HCT116 (cell line): ENCODE data around the gene NPFFR1. TPM values are rescaled to one million over a fixed set of nuclear protein-coding genes. Genes with fewer than 3 reads are reported as not detected.

ENCODE experiments used
- ATAC-seq: fragments of 200-7000 bp; cut with Tn5 transposase; 2 replicates; pipeline ENCODE4 v1.9.1; 2020; ENCODE audit warnings: mild to moderate bottlenecking, moderate library complexity
- BruUV-seq: library from RNA; stranded (reverse); fragments of 400-500 nt; replicated peaks from 2 replicates; lab custom pipeline; 2021; lab: Mats Ljungman, UMichigan
- CTCF ChIA-PET: fragments of 300-600 bp; sonication (Branson Sonifier 250); formaldehyde crosslinking; loops from one replicate; lab custom pipeline; 2021; ENCODE audit warnings: antibody characterized with exemption; lab: Charles Lee
- POLR2A ChIA-PET: fragments of 300-600, 350-600 bp; sonication (Branson Sonifier 250); formaldehyde crosslinking; loops from one replicate; lab custom pipeline; 2021; ENCODE audit warnings: antibody characterized with exemption; lab: Charles Lee
- RAD21 ChIA-PET, 2 experiments: fragments of 300-600 bp; sonication (Branson Sonifier 250); formaldehyde crosslinking; loops; one replicate each; lab custom pipeline; 2023; ENCODE audit warnings: low total read pairs in 2 of 2; ENCODE audit not compliant: uncharacterized antibody in 2 of 2, unreplicated experiment in 2 of 2, low non-redundant PET in 1 of 2; lab: Charles Lee
- DNase-seq: peaks from one replicate; pipeline ENCODE4 v3.0.0-alpha.2; 2010; ENCODE audit warnings: low read depth, low spot score
- H2AFZ ChIP-seq: fragments of 200-600 bp; shearing (Covaris generic), sonication (generic); 2 replicates; pipeline ENCODE4 v1.6.1; 2017; ENCODE audit warnings: low read depth, mixed run types, mixed read lengths, antibody characterized with exemption, low read length; ENCODE audit not compliant: poor library complexity, severe bottlenecking
- H3K27ac ChIP-seq: 2 replicates; pipeline ENCODE4 v1.5.1; 2012; ENCODE audit warnings: low read depth, low read length
- H3K27me3 ChIP-seq: fragments of 200-600 bp; sonication (generic); 2 replicates; pipeline ENCODE4 v1.6.1; 2016; ENCODE audit warnings: mixed run types, low read length, mixed read lengths; ENCODE audit not compliant: insufficient read depth
- H3K36me3 ChIP-seq, 2 experiments: fragments of 200-500 bp in 1 of 2; fragments of 200-600 bp in 1 of 2; sonication (Bioruptor generic) in 1 of 2; sonication (generic) in 1 of 2; 2 replicates each; pipeline versions ENCODE4 v1.5.1 to v1.6.1; 2014 to 2016; ENCODE audit warnings: low read length in 2 of 2, inconsistent platforms in 1 of 2, mixed read lengths in 1 of 2, mixed run types in 1 of 2; ENCODE audit not compliant: insufficient read depth in 2 of 2, control insufficient read depth in 1 of 2
- H3K4me1 ChIP-seq, 2 experiments: fragments of 200-600 bp in 1 of 2; sonication (generic) in 1 of 2; 2 replicates each; pipeline versions ENCODE4 v1.5.1 to v1.6.1; 2012 to 2017; ENCODE audit warnings: low read length in 2 of 2, inconsistent platforms in 1 of 2, mild to moderate bottlenecking in 1 of 2, mixed read lengths in 1 of 2, mixed run types in 1 of 2, moderate library complexity in 1 of 2; ENCODE audit not compliant: insufficient read depth in 2 of 2, control insufficient read depth in 1 of 2
- H3K4me2 ChIP-seq: fragments of 200-600 bp; sonication (generic); 2 replicates; pipeline ENCODE4 v1.6.1; 2017; ENCODE audit warnings: mixed run types, low read length, mixed read lengths
- H3K4me3 ChIP-seq, 2 experiments: fragments of 200-600 bp in 1 of 2; sonication (generic) in 1 of 2; replicated peaks in 1 of 2; 2 replicates each; pipeline ENCODE4 v1.5.1; 2011 to 2016; ENCODE audit warnings: low read length in 2 of 2, control low read depth in 1 of 2, low read depth in 1 of 2, mild to moderate bottlenecking in 1 of 2, mixed read lengths in 1 of 2, mixed run types in 1 of 2
- H3K79me2 ChIP-seq: fragments of 200-600 bp; sonication (generic); 2 replicates; pipeline ENCODE4 v1.6.1; 2017; ENCODE audit warnings: mild to moderate bottlenecking, mixed run types, low read length, moderate library complexity, mixed read lengths; ENCODE audit not compliant: insufficient read depth
- H3K9ac ChIP-seq: fragments of 200-600 bp; sonication (generic); 2 replicates; pipeline ENCODE4 v1.6.1; 2016; ENCODE audit warnings: low read length, mixed read lengths
- H3K9me2 ChIP-seq: fragments of 200-600 bp; sonication (generic), shearing (Covaris generic); 2 replicates; pipeline ENCODE4 v1.6.1; 2017; ENCODE audit warnings: mixed run types, mild to moderate bottlenecking, moderate library complexity; ENCODE audit not compliant: insufficient read depth
- H3K9me3 ChIP-seq, 2 experiments: fragments of 200-500 bp in 1 of 2; fragments of 200-600 bp in 1 of 2; sonication (Bioruptor generic) in 1 of 2; sonication (generic) in 1 of 2; 2 replicates each; pipeline ENCODE4 v1.6.1; 2014 to 2017; ENCODE audit warnings: low read length in 2 of 2, mixed read lengths in 2 of 2, inconsistent platforms in 1 of 2, low read depth in 1 of 2, mild to moderate bottlenecking in 1 of 2, mixed run types in 1 of 2, moderate library complexity in 1 of 2; ENCODE audit not compliant: control insufficient read depth in 1 of 2, insufficient read depth in 1 of 2
- H4K20me1 ChIP-seq: fragments of 200-600 bp; sonication (generic), shearing (Covaris generic); 2 replicates; pipeline ENCODE4 v1.6.1; 2017; ENCODE audit warnings: mixed run types, mild to moderate bottlenecking, moderate library complexity; ENCODE audit not compliant: insufficient read depth
- ATF3 ChIP-seq: IDR thresholded peaks from 2 replicates; pipeline ENCODE4 v1.6.1; 2012
- CBX3 ChIP-seq: IDR thresholded peaks from 2 replicates; pipeline ENCODE4 v1.6.1; 2012; ENCODE audit warnings: low read depth
- CEBPB ChIP-seq: IDR thresholded peaks from 2 replicates; pipeline ENCODE4 v1.6.1; 2012; ENCODE audit warnings: low read depth
- CTCF ChIP-seq, 3 experiments: fragments of 200-600 bp in 1 of 3; sonication (generic) in 1 of 3; IDR thresholded peaks in 2 of 3; conservative IDR thresholded peaks in 1 of 3; 2 replicates each; pipeline ENCODE4 v1.5.1; 2012 to 2017; ENCODE audit warnings: low read depth in 2 of 3, low read length in 2 of 3, antibody characterized with exemption in 1 of 3, borderline replicate concordance in 1 of 3, control low read depth in 1 of 3, mild to moderate bottlenecking in 1 of 3, mixed read lengths in 1 of 3, mixed run types in 1 of 3, moderate library complexity in 1 of 3; ENCODE audit not compliant: insufficient read depth in 1 of 3
- ELF1 ChIP-seq: IDR thresholded peaks from 2 replicates; pipeline ENCODE4 v1.6.1; 2012; ENCODE audit warnings: low read depth, borderline replicate concordance
- EZH2 ChIP-seq: fragments of 200-600 bp; sonication (generic); IDR thresholded peaks from 2 replicates; pipeline ENCODE4 v1.6.1; 2017; ENCODE audit warnings: antibody characterized with exemption, mixed run types
- EZH2phosphoT487 ChIP-seq: fragments of 200-600 bp; IDR thresholded peaks from 2 replicates; pipeline ENCODE4 v1.6.1; 2018; ENCODE audit warnings: antibody characterized with exemption, borderline replicate concordance
- FOSL1 ChIP-seq: IDR thresholded peaks from 2 replicates; pipeline ENCODE4 v1.6.1; 2012; ENCODE audit warnings: low read depth
- JUND ChIP-seq: IDR thresholded peaks from 2 replicates; pipeline ENCODE4 v1.6.1; 2012
- MAX ChIP-seq: IDR thresholded peaks from 2 replicates; pipeline ENCODE4 v1.6.1; 2012
- POLR2A ChIP-seq: IDR thresholded peaks from 2 replicates; pipeline ENCODE4 v1.7.0; 2011; ENCODE audit warnings: borderline replicate concordance; ENCODE audit not compliant: insufficient read depth, insufficient read length; ENCODE audit errors: extremely low read depth
- POLR2AphosphoS5 ChIP-seq: IDR thresholded peaks from 2 replicates; pipeline ENCODE4 v1.6.1; 2011; ENCODE audit warnings: mild to moderate bottlenecking, low read depth, low read length, moderate library complexity
- RAD21 ChIP-seq: IDR thresholded peaks from 2 replicates; pipeline ENCODE4 v1.6.1; 2012; ENCODE audit warnings: low read depth, mild to moderate bottlenecking
- TCF7L2 ChIP-seq: IDR thresholded peaks from 2 replicates; pipeline ENCODE4 v1.7.0; 2011; ENCODE audit warnings: borderline replicate concordance, inconsistent platforms; ENCODE audit not compliant: insufficient read depth, insufficient read length; ENCODE audit errors: extremely low read depth
- YY1 ChIP-seq: IDR thresholded peaks from 2 replicates; pipeline ENCODE4 v1.6.1; 2011; ENCODE audit warnings: low read length, low read depth, moderate library complexity, mild to moderate bottlenecking; ENCODE audit not compliant: insufficient replicate concordance; ENCODE audit errors: extremely low read depth
- ZFX ChIP-seq: fragments of 450-650 bp; IDR thresholded peaks from 2 replicates; pipeline ENCODE4 v1.6.1; 2017
- ZNF274 ChIP-seq: fragments of 200-500 bp; sonication (Bioruptor generic); IDR thresholded peaks from 2 replicates; pipeline ENCODE4 v1.6.1; 2014; ENCODE audit warnings: mild to moderate bottlenecking, low read depth, low read length, inconsistent platforms
- intact Hi-C: fragments of 100-400 bp; cut with micrococcal nuclease; formaldehyde crosslinking; loops from 2 replicates; pipeline ENCODE4 v1.10.0; 2022
- total RNA-seq: library from RNA; stranded (reverse); gene quantifications from one replicate; pipeline ENCODE4 v1.2.1, GENCODE V29; 2021; ENCODE audit not compliant: unreplicated experiment

The NPFFR1 gene
- total RNA-seq, 1 experiment from 2014 or later, result 0.02 TPM

- TF ChIP-seq ZNF274 (no peak), CTCF (IDR thresholded peaks at IDR 0.05 in 2 of 3, conservative IDR thresholded peaks at IDR 0.05 in 1 of 3; ENCODE audit: borderline replicate concordance in 1 of 3, insufficient read depth in 1 of 3, low read depth in 2 of 3, low read length in 2 of 3) (no peak)
These were observed 28.2 kb downstream of the NPFFR1 start (continued) for GRCh38 chr10:70255329-70256299.

DNA sequence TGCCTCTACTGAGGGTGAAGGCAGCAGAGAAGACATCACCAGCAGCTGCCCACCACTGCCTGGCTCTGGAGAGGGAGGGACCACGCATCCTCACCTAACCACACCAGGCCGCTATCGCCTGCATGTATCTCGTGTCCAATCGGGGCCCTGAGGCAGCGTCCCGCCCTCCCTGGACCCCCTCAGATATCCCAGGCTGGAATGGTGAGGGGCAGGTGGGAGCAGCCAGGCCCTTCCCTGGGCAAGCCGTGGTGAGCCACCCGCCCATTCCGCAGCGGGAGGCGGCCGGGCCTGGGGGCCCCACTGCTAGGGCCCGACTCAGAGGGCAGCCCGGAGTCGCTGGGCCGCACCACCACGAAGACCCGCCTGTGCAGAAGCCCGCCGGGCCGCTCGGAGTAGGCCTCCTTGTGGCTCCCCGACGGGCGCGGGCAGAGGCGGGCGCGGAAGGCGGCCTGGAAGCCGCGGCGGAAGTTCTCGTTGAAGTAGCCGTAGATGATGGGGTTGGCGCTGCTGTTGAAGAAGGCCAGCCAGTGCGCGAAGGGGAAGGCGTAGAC, 29.0 kb downstream of the NPFFR1 start:
- Histone ChIP-seq H3K9ac (no peak overlapping the region), H3K27me3 (peaks cover 5% of the 10 kb centered on the region; the same call in 1 of the 2 replicates), H4K20me1 (no peaks in the 10 kb centered on the region), H3K9me2 (no peaks in the 10 kb centered on the region), H2AFZ (no peak overlapping the region), H3K4me2 (no peak overlapping the region), H3K9me3 (no peaks in the 10 kb centered on the region; a peak in 1 of 4 replicates), H3K79me2 (no peaks in the 10 kb centered on the region), H3K27ac (no peak overlapping the region), H3K4me3 (no peak overlapping the region), H3K4me1 (peaks cover 19 to 37% of the 10 kb centered on the region in 2 experiments), H3K36me3 (no peaks in the 10 kb centered on the region)
- ChIA-PET POLR2A (interaction anchor here (0.9 kb wide), 1 partner anchor 21 kb away, joined by 3 read pairs; the partner anchor contains the start of gene PPA1), CTCF (no interaction called here), RAD21 (no interaction called here)
- ATAC-seq (no peak), DNase-seq (no peak)
- no TSS peak for BruUV-seq
- no peak for TF ChIP-seq FOSL1
- no peak for TF ChIP-seq MAX
- no peak for TF ChIP-seq POLR2AphosphoS5
- no peak for TF ChIP-seq RAD21
- no peak for TF ChIP-seq ELF1
- no peak for TF ChIP-seq ATF3
- no peak for TF ChIP-seq YY1
- no peak for TF ChIP-seq POLR2A
- no peak for TF ChIP-seq ZFX
- no peak for TF ChIP-seq EZH2phosphoT487
- no peak for TF ChIP-seq CBX3
- no peak for TF ChIP-seq EZH2
- no peak for TF ChIP-seq ZNF274
- TF ChIP-seq CTCF (IDR thresholded peaks at IDR 0.05 in 2 of 3, conservative IDR thresholded peaks at IDR 0.05 in 1 of 3; ENCODE audit: borderline replicate concordance in 1 of 3, insufficient read depth in 1 of 3, low read depth in 2 of 3, low read length in 2 of 3), result no peak
- no peak for TF ChIP-seq TCF7L2
- TF ChIP-seq CEBPB, result no peak
- no peak for TF ChIP-seq JUND
- intact Hi-C loops, result no loop called here
